GM19025 (cell line): ENCODE measurements around the gene IL1R2.

Source experiments
- ATAC-seq: cut with Tn5 transposase; IDR thresholded peaks from one replicate; pipeline ENCODE4 v1.9.1; 2021; ENCODE audit warnings: mild to moderate bottlenecking, low read depth, moderate library complexity; ENCODE audit not compliant: unreplicated experiment

Gene IL1R2

DNA sequence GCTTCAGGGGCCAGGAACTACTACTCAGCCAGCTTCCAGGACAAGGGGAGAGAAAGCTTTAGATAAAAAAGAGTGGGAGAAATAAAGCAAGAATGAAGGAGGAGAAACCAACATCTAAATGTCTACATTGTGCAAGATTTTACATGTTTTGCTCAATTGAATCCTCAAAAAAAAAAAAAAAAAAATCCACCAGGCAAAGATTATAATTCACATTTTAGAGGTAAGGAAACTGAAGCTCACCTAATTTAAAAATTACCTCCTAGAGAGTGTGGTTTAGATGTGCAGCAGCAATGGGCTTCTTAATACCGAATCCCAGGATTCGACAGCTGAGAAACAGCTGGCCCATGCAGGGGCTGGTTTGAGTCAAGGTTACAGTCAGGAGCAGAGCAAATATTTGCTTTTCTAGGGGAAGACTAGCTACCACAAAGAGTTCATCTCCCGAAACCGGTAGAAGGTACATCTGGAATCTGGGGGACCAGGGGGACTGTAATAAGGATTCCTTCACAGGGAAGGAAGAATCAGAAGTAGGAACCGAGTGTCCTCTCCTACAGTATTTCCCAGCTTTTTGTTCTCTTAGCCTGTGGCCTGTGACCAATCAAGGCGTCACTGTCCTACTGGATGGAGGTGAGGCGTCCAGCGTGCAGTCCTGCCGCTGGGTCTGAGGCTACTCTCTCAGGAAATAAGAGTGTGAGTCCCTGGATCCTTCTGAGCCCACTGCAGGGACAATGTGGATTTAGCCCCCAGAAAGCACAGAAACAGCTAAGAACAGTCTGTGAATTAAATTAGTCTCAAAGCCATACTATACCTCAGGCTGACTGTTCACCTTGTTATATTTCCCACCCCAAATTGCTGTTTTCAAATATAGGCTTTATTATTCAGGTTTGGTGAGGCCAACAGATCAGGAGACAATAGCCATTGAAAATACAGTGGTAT, 42.3 kb downstream of the IL1R2 start:
- ATAC-seq: no peak

DNA sequence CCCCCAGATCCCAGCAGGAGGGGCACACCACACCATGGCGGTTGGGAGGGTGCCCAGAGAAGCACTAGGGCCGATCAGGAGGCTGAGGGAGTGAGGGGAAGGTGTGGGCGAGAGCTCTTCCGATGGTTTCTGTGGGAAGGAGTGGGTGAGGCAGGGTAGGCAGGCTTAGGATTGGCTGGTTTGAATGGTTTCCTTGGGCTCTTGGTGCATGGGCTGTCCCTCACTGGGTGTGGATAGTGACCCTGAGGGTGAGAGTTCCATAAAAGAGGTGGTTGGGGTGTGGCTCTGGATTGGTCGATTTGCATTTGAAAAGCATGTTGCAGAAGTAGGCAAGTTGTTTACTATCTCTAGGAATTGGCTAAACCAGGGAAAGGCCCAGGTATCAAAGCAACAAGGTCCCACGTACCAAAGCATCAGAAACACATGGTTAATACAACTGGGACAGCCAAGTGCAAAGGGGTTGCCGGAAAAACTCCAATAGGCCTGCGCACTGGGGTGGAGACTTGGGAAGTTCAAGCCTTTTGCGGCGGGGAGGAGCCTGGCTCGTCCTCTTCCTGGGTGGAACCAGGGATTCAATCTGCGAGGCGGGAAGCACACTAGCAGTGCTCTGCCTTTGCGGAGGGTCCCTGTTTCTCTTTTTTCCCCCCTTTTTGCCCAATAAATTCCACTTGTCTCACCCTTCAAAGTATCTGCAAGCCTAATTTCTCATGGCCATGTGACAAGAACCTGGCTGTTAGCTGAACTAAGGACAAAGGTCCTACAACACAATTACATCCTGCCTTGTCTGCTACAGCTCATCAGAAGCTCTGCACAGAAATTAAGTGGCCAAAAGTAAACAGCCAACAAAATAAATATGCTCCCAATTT, 43.2 kb downstream of the IL1R2 start:
- no peak for ATAC-seq

DNA sequence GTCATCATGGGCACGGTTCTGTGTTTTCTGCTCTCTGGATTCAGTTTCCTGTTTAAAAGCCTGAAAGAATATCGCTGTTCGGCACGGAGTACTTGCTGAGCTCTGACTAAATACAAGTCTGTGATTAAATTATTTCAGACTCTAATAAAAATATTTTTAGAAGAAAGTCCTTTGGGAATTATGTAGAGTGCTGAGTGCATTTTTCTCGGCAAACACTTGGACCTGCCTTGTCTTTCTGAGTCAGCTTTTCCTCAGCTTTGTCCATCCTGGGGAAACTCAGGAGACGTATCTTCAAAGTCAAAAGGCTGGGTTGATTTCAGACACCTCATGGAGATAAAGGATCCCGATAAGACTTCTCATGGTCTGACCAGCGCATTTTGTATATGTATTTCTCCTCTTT, 45.9 kb downstream of the IL1R2 start:
- ATAC-seq: no peak

DNA sequence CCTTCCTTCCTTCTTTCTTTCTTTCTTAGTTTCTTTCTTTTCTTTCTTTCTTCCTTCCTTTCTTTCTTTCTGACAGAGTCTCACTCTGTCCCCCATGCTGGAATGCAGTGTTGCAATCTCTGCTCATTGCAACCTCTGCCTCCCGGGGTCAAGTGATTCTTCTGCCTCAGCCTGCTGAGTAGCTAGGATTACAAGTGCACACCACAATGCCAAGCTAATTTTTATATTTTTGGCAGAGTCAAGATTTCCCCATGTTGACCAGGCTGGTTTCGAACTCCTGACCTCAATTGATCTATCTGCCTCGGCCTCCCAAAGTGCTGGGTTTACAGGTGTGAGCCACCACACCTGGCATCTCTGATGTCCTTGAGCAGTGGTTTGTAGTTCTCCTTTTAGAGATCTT, 48.5 kb downstream of the IL1R2 start:
- no peak for ATAC-seq

DNA sequence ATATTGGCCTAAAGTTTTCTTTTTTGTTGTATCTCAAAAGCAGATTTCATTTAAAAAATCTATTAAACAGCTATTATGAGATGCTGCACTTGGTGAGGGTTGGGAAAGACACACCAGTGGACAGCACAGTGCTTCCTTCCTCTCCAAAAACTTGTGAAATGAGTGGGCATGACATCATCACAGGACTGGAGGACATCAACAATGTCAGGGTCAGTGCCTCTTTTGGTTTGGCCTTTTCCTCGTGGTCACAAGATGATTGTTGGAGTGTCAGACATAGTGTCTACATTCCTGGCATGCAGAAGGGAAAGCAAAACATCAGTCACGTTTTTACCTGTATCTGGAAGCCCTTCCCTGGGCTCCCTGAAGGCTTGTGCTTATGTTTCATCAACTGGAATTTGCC, 49.6 kb downstream of the IL1R2 start:
- no peak for ATAC-seq

DNA sequence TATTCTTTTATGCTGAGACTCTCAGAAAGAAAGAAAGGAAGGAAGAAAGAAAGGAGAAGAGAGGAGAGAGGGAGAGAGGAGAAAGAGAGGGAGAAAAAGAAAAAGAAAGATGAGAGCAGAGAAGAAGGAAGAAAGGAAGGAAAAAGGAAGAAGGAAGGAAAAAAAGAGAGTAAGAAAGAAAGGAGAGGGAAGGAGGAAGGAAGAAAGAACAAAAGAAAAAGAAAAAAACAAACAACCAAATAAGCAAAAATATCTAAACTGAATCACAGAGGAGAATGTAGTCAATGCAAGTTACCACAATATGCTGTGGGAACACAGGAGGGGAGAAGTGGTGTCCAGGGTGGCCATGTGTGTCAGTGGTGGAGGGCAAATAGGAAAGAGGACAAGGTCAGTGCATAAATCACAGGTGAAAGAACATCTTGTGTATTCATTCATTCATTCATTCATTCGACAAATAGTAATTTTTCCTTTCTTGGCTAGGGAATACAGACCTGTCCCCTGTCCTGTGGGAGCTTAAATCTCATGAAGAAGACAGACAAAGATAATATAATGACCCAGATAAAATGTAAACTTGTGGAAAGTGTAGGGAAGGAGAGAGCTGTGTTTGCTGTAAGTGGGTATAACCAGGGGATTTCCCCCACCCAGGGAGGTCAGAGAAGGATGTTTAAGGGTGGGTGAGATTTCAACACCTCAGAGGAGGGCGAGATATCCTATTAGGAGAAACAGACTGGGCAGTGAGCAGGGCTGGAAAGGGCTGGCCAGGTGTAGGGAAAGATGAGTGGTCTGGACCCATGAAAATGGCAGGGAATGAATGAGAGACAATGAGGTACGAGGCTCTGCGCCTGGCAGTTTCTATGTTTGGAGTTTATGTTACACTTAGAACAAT, 50.7 kb downstream of the IL1R2 start:
- ATAC-seq: no peak

DNA sequence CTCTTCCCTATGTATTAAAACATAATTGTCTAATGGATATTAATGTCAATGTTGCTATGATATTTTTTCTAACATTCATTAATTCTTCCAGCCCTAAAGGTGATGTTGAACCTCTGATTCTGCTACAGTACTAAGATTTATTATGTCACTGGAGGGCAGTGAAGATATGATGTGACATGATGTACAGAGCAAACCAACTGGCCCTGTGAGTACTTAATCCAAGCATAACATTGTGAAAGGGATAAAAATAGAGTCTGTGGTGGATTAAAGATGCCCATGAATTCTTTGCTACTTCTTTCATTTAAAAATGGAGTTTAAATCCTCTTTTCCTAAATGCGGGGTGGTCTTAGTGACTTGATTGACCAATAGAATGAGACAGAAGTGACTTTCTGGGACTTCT, 51.8 kb downstream of the IL1R2 start:
- no peak for ATAC-seq

DNA sequence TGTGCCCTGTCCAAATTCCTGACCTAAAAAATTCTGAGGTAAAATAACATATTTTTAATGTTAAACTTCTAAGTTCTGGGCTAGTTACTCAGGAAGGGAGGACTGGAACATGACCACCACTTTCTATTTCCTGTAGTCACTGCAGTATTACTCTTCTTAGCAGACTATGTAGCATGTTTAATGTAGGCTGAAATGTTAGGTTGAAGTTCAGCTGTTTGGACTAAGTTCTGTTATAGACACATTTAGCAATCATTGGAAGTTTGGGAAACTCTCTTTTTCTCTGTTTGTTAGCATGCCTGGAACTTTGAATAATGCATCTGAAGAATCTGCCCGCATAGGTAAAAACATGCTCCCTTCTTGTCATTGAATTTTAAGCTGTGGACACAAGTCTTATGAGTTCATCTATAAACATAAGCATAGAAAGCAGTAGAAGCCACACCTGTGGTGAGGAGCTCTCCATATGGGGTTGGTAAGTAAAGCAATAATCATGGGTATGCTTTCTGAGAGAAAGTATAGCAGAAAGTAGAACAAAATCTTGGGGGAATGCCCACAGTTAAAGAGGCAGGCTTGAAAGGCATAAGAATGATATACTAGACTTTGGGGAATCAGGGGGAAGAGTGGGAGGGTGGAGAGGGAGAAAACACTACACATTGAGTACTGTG, 52.6 kb downstream of the IL1R2 start:
- no peak for ATAC-seq

DNA sequence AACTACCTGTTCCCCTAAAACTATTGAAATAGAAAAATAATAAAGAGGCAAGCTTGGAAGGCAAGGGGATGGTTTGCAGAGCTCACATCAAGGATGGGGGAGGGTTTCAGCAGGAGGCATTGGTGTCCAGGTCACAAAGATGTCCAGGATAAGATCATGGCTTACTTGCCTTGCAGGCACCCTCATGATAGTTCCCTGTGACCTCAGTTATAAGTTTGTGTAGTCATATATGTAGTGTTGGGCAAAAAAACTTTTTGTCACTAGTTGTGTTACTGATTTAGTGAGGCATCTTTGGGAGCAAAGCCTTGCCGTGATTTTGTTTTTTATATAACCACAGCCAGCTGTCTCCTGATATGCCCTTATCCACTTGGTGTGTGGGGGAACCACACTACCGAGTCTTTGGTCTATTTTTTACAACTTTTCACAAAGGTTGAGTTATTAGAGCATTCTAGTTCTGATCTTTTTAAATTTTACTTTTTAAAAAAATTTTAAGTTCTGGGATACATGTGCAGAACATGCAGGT, 53.3 kb downstream of the IL1R2 start:
- ATAC-seq: no peak

DNA sequence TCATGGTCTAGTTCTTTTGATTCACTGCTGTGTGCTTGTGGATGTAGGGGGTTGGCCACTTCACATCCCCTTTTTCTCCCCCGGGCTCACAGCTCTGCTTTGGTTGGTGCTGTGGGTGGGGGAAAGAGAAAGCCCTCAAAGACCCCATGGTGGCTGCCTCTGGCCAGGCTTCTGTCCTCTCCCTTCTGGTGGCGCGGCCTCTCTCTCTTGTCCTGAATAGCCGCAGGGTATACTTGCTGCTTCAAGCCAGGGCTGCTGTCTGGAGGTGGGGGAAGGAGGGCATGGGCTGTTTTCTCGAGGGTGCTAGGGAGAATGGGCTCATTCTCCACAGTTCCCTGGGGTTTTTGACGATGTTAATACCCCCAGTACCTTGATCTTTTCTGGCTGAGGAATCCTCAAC, 53.9 kb downstream of the IL1R2 start:
- no peak for ATAC-seq

DNA sequence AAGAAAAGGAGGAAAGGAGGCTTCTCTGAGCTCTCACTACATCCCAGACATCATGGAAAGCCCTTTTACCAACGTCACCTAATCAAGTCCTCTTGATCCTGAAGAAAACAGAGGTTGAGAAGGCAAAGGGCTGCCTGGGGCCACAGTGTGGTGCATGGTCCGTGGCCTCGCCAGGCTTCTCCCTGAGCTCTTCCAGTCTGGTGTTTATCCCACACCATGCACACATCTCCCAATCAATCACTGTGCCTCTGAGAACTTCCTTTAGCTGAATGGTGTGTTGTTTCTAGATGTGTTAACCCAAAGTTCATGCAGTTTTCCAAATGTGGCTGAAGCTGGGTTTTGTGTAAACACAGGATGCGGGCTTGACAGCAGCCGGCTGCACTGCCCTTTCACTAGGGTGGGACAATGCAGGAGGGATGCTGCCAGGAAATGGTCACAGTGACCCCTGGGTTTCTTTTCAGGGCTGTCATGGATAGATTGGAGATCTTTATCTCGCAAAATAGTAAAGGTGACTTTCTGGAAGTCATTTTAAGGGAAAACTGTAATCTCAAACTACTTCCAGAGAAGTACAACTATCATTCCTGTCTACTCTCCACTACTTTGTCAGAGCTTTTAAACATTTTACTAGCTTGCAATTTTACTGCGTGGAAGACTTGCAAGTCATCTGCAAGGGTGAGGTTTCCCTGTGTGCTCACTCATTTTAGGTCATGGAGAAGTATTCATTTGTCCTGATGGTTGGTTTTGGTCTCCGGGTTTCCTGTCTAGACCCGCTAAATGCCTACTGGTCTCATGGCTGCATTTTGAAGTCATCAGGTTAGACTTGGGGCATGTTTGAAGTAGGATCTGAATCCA, 54.6 kb downstream of the IL1R2 start:
- ATAC-seq: no peak

DNA sequence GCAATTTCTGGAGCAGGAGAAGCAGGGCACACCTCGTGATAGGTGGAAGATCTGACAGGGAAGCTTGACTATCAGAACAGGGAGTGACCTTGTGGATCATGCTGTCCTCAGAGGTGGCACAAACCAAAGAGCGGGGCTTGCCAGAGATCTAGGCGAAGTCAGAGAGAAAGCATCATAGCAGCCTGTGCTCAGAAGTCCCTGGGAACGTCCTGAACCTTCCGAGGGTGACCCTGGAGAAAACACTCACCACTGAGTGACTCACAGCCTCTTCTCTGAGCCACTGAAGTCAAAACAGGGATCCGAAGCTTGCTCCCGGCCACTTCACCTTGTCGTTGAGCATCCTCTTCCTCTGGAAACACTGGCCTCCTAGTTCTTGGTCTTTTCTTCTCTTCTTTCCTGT, 56.7 kb downstream of the IL1R2 start:
- no peak for ATAC-seq

DNA sequence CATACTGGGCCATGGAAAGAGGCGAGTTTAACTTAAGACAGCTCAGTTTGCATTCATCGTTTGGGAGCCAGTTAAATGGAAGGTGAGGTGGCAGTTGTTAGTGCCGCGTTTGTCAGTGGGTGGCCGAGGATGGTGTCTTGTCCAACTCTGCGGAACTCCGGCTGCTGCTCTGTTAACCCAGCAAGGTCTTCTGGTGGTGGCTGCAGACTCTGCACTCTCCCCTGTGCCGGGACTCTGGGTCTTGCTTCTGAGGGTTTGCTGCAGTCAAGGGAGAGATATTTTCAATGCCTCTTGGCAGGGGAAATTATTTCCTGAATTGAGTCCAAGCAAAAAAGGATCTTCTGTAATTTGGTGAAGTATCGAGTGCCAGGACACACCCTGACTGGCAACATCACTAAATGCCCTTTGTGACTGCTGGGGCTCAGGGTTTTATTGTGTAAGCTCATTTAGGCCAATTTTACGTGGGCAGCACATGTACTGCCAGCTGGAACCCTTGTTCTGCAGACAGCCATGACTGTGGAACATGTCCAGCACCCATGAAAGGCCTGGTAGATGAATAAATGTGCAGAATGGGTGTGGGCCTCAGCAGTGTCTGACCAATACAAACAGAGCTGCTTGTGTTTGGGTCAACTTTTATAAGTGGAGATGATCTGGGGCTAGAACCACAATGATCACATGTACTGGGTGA, 58.1 kb downstream of the IL1R2 start:
- no peak for ATAC-seq

DNA sequence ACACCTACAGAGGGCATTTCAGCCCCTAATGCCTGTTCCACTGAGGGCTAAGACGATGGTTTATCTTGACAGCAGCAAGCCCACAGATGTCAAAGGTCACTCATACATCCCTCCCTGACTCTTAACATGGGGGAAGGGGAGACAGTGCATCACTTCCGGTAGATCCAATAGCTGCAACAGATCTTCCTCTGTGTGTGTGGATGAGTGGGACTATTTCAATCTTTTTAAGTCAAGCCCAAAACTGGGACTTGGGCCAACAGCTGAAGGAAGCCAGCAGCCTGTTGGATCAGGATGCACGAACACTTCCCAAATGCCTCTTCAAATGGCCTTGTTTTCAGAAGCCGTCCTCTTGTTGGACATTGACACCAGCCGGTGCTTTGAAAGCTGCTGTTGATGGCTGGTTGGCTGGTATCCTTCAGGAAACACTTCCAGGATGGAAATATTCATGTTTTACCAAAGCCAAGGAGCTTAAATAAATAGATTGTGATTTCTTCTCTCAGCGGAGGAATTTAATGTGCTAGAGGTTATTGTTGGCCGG, 59.2 kb downstream of the IL1R2 start:
- ATAC-seq: no peak

DNA sequence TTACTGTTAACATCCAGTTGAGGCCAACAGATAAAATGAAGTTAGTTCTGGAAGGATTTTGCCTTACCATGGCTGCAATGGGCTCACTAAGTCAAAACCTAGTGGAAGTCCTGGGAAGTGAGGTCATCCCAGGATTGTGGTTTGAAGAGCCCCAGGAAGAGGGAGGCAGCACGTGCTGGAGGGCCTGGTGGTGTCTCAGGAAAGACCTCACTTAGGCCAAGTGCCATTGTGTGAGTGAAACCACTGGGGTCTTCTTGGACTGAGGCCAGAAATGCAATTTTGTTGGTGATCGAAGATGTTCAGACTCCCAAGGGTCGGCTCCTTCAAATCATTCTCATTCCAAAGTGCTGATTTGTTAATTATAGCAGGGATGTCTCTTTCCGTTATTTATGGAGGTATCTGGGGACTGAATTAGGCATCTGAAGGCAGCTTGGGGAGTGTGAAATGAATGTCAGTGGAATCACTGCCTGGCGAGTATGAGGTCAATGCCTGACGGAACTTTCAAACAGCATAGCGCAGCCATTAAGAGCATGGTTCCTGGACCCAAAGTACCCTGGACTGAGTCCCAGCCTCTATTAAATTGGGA, 60.0 kb downstream of the IL1R2 start:
- ATAC-seq: no peak

DNA sequence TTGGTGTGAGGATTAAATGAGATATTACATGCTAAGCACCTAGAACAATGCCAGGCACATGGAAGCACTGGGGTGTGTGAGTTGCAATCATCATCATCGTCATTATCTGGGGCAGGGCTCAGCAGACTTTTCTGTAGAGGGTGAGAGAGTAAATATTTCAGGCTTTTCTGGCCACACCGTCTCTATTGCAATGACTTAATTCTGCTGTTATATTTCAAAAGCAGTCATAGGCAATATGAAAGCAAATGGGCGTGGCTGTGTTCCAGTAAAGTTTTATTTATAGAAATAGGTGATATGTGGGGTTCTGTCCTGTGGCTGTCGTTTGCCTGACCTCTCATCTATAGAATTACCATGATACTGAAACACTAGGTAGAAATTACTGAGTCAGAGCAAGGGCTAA, 60.6 kb downstream of the IL1R2 start:
- no peak for ATAC-seq

DNA sequence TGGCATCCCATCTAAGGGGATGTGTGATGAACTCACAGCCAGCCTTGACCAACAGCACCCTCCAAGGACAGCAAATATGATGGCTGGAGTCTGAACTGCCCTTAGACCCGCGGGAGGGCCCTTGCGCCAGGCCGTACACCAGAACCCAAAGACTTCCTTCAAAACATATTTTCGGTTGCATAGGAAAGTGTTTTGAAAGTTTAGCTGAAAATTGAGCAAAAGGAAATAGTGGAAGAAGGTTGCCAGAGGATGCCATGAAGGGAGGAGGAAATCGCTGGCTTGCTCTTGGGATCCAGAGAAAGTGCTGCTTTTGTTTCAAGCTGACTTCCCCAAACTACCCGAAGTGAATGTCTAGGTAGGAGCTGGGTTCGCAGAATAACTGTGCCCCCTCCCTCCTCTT, 61.3 kb downstream of the IL1R2 start:
- ATAC-seq: no peak
